GM19328 (cell line): ENCODE results near the gene VPS26B.
"Not testable (repeated sequence)": the region's sequence is repeated elsewhere in the genome, so short reads cannot be mapped to it uniquely, and the experiment has no call there.

Source experiments
- ATAC-seq: cut with Tn5 transposase; IDR thresholded peaks from one replicate; pipeline ENCODE4 v1.9.1; 2021; ENCODE audit warnings: mild to moderate bottlenecking, moderate library complexity; ENCODE audit not compliant: unreplicated experiment

The VPS26B gene

GRCh38 chr11:134223836-134224709, at the start of gene VPS26B, which contains the start of gene NCAPD3:
Gene VPS26B (plus strand): TSS chr11:134224671. CDS start chr11:134225123, 452 bp downstream.
Gene NCAPD3 (minus strand): TSS chr11:134223967. CDS start chr11:134223926, 41 bp downstream.
- peak; percentile 64 for ATAC-seq

GRCh38 chr11:134176284-134176683, 48.2 kb upstream of the VPS26B start:
- ATAC-seq, result no peak

GRCh38 chr11:134178032-134178674, 46.3 kb upstream of the VPS26B start:
- no peak for ATAC-seq

GRCh38 chr11:134181707-134182106, 42.8 kb upstream of the VPS26B start:
- ATAC-seq, result no peak

- ATAC-seq, result not testable (repeated sequence)
Measured at GRCh38 chr11:134188092-134188491, 36.4 kb upstream of the VPS26B start.

GRCh38 chr11:134196756-134197155, 27.7 kb upstream of the VPS26B start:
- ATAC-seq, result no peak

GRCh38 chr11:134199531-134199930, 24.9 kb upstream of the VPS26B start:
- no peak for ATAC-seq

- no peak for ATAC-seq
Measured at GRCh38 chr11:134200688-134201087, 23.8 kb upstream of the VPS26B start.

- no peak for ATAC-seq
Measured at GRCh38 chr11:134202661-134203060, 21.8 kb upstream of the VPS26B start.

GRCh38 chr11:134205729-134206128, 18.7 kb upstream of the VPS26B start:
- no peak for ATAC-seq

GRCh38 chr11:134206185-134206584, 18.3 kb upstream of the VPS26B start:
- no peak for ATAC-seq

- no peak for ATAC-seq
Measured at GRCh38 chr11:134207538-134208239, 16.8 kb upstream of the VPS26B start.

- ATAC-seq, result no peak
Measured at GRCh38 chr11:134215836-134216235, 8.6 kb upstream of the VPS26B start.

- no peak for ATAC-seq
Measured at GRCh38 chr11:134216816-134217215, 7.7 kb upstream of the VPS26B start.

GRCh38 chr11:134223121-134223520, 1.4 kb upstream of the VPS26B start:
- ATAC-seq, result no peak

GRCh38 chr11:134224710-134225664, 516 bp downstream of the VPS26B start:
- ATAC-seq, result peak; percentile 12

GRCh38 chr11:134226806-134227325, 2.4 kb downstream of the VPS26B start:
- no peak for ATAC-seq

- peak; percentile 65 for ATAC-seq
Measured at GRCh38 chr11:134228625-134229024, 4.2 kb downstream of the VPS26B start.

GRCh38 chr11:134229126-134229790, 4.8 kb downstream of the VPS26B start:
- no peak for ATAC-seq
